HG03460 (cell line): ENCODE measurements around the gene STK36.

Source experiments
- ATAC-seq: cut with Tn5 transposase; IDR thresholded peaks from one replicate; pipeline ENCODE4 v1.9.1; 2021; ENCODE audit not compliant: unreplicated experiment

The STK36 gene

GRCh38 chr2:218746470-218746795, 74.5 kb downstream of the STK36 start:
- no peak for ATAC-seq

GRCh38 chr2:218746960-218747359, 75.1 kb downstream of the STK36 start:
- ATAC-seq, result no peak

GRCh38 chr2:218748741-218749441, 77.0 kb downstream of the STK36 start:
- ATAC-seq, result no peak
